NCI-H226 (cell line): ENCODE results near the gene SGMS1.

Experiments
- DNase-seq: peaks from one replicate; pipeline ENCODE4 v3.0.0-alpha.2; 2015

SGMS1 gene

GRCh38 chr10:50416881-50417280 lies 206.9 kb downstream of the SGMS1 start:
- no peak for DNase-seq

GRCh38 chr10:50416181-50416824 lies 207.5 kb downstream of the SGMS1 start:
- DNase-seq, result no peak

DNA sequence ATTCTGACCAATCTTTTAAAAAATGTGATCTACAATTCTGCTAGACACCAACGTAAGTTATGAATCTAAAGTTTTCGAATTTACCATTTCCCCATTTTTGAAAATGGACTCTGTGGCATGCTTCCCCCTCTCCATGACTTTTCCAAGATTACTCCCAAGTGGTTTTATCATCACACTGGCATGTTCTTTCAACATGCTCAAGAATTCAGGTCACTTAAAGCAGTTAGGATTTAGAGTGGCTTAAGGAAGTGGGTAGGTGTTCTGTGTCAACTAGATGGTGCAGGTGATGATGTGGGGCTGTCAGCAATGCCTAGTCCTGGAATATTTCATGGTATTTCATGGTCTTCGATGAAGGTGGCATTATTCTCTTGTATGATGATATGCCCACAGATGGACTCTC lies 208.5 kb downstream of the SGMS1 start:
- DNase-seq, result no peak

- no peak for DNase-seq
Observed at GRCh38 chr10:50410066-50410811, 213.5 kb downstream of the SGMS1 start.

DNA sequence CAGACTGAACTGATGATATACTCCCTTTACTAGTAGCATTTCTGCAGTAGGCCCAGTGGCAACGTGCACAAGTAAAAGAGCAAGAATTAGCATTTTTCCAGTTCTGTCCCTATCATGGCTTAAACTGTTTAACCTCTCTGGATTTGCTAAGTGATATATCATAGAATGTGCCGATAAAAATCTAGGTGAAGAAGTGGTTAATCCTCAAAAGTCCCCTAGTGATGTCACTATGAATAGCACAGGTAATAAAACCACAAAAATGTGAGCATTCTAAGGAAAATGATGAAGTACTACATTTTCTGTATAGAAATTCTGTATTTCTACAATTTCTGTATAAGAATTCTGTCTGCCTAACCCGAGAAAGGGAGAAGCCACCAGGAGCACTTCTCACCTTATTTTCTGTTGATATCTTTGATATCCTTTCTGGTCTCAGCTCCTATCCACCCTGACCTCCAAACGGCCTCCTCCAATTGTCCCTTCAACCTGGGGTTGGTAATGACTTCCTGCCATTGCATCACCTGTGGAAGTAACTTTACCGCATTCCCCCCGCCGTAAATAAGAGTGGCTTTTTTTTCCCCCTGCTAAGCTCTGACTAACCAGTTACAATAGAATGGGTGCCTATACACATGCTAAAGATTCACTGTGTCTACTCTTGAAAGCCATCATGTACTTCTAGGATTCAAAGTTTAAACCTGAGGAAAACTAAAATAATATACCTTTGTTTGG lies 216.5 kb downstream of the SGMS1 start:
- no peak for DNase-seq

- no peak for DNase-seq
Observed at GRCh38 chr10:50406457-50407070, 217.2 kb downstream of the SGMS1 start.

DNA sequence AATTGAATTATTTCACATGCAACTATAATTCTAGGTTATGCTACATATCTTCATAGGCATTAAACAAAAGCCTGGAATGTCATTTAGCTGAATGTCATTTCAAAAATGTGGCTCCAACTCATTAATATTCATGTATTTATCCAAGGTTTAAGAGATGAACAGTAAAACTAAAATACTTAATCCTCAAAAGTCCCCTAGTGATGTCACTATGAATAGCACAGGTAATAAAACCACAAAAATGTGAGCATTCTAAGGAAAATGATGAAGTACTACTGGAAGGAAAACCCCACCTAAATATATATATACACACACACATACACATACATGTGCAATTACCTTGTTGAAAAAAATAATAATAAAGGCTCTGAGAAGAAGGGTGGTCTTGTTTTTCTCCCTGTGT lies 218.0 kb downstream of the SGMS1 start:
- DNase-seq, result no peak

GRCh38 chr10:50404021-50404773 lies 219.6 kb downstream of the SGMS1 start:
- no peak for DNase-seq

DNA sequence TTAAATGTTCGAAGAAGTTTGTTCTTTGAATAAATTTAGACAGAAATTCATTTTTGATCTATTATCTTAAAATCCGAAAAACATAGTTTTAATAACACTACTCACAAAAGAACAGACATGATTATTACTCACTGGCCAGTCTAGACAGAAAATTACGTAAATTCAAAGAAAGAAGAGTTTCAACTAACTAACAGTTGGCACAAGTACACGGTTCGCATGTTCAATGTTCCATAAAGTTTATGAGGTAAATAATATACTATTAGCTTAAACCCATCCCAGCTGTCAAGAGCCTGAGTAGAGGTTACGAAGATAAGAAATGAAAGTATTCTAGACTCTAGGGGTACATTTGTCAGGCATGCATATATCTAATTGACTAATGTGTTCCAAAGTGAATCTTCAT lies 220.7 kb downstream of the SGMS1 start:
- DNase-seq, result no peak

- no peak for DNase-seq
Observed at GRCh38 chr10:50402466-50402865, 221.3 kb downstream of the SGMS1 start.

GRCh38 chr10:50400694-50401093 lies 223.1 kb downstream of the SGMS1 start:
- DNase-seq, result no peak

DNA sequence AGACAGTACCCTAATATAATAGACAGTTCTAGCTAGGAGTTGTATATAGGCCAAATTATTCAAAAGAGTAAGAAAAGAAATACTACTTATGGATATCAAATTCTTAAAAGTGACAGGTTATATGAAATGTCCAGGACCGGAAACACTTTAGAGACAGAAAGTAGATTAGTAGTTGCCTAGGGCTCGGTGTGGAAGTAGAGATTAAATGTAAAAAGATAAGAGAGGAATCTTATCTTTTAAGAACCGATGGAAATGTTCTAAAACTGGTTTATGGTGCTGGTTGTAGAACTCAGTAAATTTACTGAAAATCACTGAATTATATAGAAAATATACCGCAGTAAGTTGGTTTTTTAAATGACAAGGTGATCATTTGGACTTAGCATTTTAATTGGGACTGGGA lies 224.9 kb downstream of the SGMS1 start:
- DNase-seq, result peak; percentile 38

GRCh38 chr10:50398381-50398780 lies 225.4 kb downstream of the SGMS1 start:
- no peak for DNase-seq

- DNase-seq, result no peak
Observed at GRCh38 chr10:50397312-50398140, 226.2 kb downstream of the SGMS1 start.

GRCh38 chr10:50396491-50397311 lies 227.1 kb downstream of the SGMS1 start:
- peak; percentile 82 for DNase-seq

DNA sequence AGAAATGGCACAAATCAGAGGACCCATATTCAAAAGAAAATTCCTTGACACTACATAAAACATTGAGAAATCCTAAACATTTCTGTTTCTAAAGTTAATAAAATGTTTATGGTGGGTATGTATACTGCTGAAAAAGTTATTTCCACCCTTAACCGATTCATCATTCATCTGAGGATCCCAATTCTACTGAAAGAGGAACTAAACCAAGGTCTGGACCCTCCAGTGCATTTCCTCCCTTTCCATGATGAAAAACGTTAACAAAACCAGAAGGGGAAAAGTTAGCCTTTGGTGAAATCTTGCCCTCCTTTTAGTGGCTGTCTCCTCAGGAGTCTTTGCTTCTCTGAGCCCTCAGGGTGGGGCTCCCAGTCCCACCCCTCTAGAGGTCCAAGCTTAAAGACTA lies 227.9 kb downstream of the SGMS1 start:
- no peak for DNase-seq

DNA sequence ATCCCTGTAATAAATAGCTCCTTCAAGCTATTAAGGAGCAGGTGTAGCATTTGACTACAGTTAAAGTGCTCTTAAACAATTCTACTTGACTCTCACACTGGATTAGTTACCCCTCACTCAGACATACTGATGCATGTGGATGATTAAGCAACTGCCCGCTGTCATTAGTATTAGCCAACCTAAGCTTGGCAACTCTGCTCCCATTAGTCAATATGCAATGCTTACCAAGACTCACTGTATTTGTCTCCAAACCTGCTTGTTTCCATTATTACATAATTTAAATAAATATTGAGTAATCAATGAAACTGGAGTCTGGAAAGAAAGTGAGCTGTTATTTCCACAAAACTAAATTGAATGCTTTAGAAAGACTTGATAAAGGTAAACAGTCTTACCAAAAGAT lies 228.5 kb downstream of the SGMS1 start:
- peak; percentile 35 for DNase-seq

DNA sequence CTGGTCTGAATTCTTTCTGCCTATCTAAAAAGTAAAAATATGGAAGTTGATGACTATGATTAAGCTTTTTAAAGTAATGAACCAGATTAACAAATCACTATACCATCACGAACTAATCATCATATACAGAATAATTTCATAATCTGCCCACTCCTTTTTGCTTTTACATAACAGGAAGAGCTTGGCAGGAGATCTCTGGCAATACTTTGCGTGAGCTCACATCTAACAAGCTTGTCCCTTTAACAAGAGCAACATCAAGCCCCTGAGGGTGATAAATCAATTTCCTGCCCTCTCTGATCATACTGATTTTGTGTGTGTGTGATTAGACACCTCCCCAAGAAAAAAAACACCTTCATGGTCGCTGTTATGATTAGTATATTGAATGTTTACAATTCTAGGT lies 228.9 kb downstream of the SGMS1 start:
- DNase-seq, result peak; percentile 48

GRCh38 chr10:50393784-50394467 lies 229.8 kb downstream of the SGMS1 start:
- DNase-seq, result peak; percentile 80
